HCT116 (cell line): ENCODE results near the gene ANXA2.

Source experiments
- ATF3 ChIP-seq: IDR thresholded peaks from 2 replicates; pipeline ENCODE4 v1.6.1; 2012
- CEBPB ChIP-seq: IDR thresholded peaks from 2 replicates; pipeline ENCODE4 v1.6.1; 2012; ENCODE audit warnings: low read depth
- CTCF ChIP-seq, 3 experiments: fragments of 200-600 bp in 1 of 3; sonication (generic) in 1 of 3; IDR thresholded peaks in 2 of 3; conservative IDR thresholded peaks in 1 of 3; 2 replicates each; pipeline ENCODE4 v1.5.1; 2012 to 2017; ENCODE audit warnings: low read depth in 2 of 3, low read length in 2 of 3, antibody characterized with exemption in 1 of 3, borderline replicate concordance in 1 of 3, control low read depth in 1 of 3, mild to moderate bottlenecking in 1 of 3, mixed read lengths in 1 of 3, mixed run types in 1 of 3, moderate library complexity in 1 of 3; ENCODE audit not compliant: insufficient read depth in 1 of 3
- EZH2 ChIP-seq: fragments of 200-600 bp; sonication (generic); IDR thresholded peaks from 2 replicates; pipeline ENCODE4 v1.6.1; 2017; ENCODE audit warnings: antibody characterized with exemption, mixed run types
- EZH2phosphoT487 ChIP-seq: fragments of 200-600 bp; IDR thresholded peaks from 2 replicates; pipeline ENCODE4 v1.6.1; 2018; ENCODE audit warnings: antibody characterized with exemption, borderline replicate concordance
- JUND ChIP-seq: IDR thresholded peaks from 2 replicates; pipeline ENCODE4 v1.6.1; 2012
- MAX ChIP-seq: IDR thresholded peaks from 2 replicates; pipeline ENCODE4 v1.6.1; 2012
- POLR2A ChIP-seq: IDR thresholded peaks from 2 replicates; pipeline ENCODE4 v1.7.0; 2011; ENCODE audit warnings: borderline replicate concordance; ENCODE audit not compliant: insufficient read depth, insufficient read length; ENCODE audit errors: extremely low read depth
- POLR2AphosphoS5 ChIP-seq: IDR thresholded peaks from 2 replicates; pipeline ENCODE4 v1.6.1; 2011; ENCODE audit warnings: mild to moderate bottlenecking, low read depth, low read length, moderate library complexity
- RAD21 ChIP-seq: IDR thresholded peaks from 2 replicates; pipeline ENCODE4 v1.6.1; 2012; ENCODE audit warnings: low read depth, mild to moderate bottlenecking
- REST ChIP-seq: IDR thresholded peaks from 2 replicates; pipeline ENCODE4 v1.6.1; 2012; ENCODE audit warnings: low read depth
- SRF ChIP-seq: IDR thresholded peaks from 2 replicates; pipeline ENCODE4 v1.6.1; 2012; ENCODE audit warnings: low read depth
- ZFX ChIP-seq: fragments of 450-650 bp; IDR thresholded peaks from 2 replicates; pipeline ENCODE4 v1.6.1; 2017

- TF ChIP-seq ATF3 = no peak
- TF ChIP-seq CTCF (IDR thresholded peaks at IDR 0.05 in 2 of 3, conservative IDR thresholded peaks at IDR 0.05 in 1 of 3; ENCODE audit: borderline replicate concordance in 1 of 3, insufficient read depth in 1 of 3, low read depth in 2 of 3, low read length in 2 of 3) = no peak
- TF ChIP-seq REST = no peak
- TF ChIP-seq SRF = no peak
- no peak for TF ChIP-seq POLR2A
- no peak for TF ChIP-seq MAX
- TF ChIP-seq CEBPB = no peak
- no peak for TF ChIP-seq EZH2
- TF ChIP-seq RAD21 = no peak
- no peak for TF ChIP-seq ZFX
- no peak for TF ChIP-seq EZH2phosphoT487
- no peak for TF ChIP-seq POLR2AphosphoS5
- no peak for TF ChIP-seq JUND
Measured at GRCh38 chr15:60347480-60348049, 50.2 kb downstream of the ANXA2 start.
